Activated CD4-positive, alpha-beta T cell treated with anti-CD3 and anti-CD28 coated beads for 48 hours (primary cell): ENCODE results near the gene ATP6V1F.

ENCODE experiments used
- DNase-seq: peaks from one replicate; pipeline ENCODE4 v3.0.0-alpha.2; 2020

The ATP6V1F gene

GRCh38 chr7:128869138-128869943 lies 6.7 kb downstream of the ATP6V1F start:
- DNase-seq: peak; percentile 57

GRCh38 chr7:128869944-128870285 lies 7.3 kb downstream of the ATP6V1F start:
- peak; percentile 29 for DNase-seq

GRCh38 chr7:128871050-128871449 lies 8.4 kb downstream of the ATP6V1F start:
- no peak for DNase-seq

- DNase-seq: no peak
Observed at GRCh38 chr7:128872394-128872824, 9.8 kb downstream of the ATP6V1F start.

GRCh38 chr7:128873234-128873633 lies 10.6 kb downstream of the ATP6V1F start:
- DNase-seq: no peak

GRCh38 chr7:128874140-128875031 lies 11.7 kb downstream of the ATP6V1F start:
- no peak for DNase-seq

- no peak for DNase-seq
Observed at GRCh38 chr7:128875523-128875948, 12.9 kb downstream of the ATP6V1F start.

- no peak for DNase-seq
Observed at GRCh38 chr7:128876127-128876526, 13.5 kb downstream of the ATP6V1F start.

GRCh38 chr7:128876586-128876977 lies 13.9 kb downstream of the ATP6V1F start:
- no peak for DNase-seq

GRCh38 chr7:128876978-128877755 lies 14.5 kb downstream of the ATP6V1F start:
- DNase-seq: no peak

GRCh38 chr7:128877756-128878120 lies 15.1 kb downstream of the ATP6V1F start:
- no peak for DNase-seq

GRCh38 chr7:128878226-128879105 lies 15.8 kb downstream of the ATP6V1F start:
- no peak for DNase-seq

- DNase-seq: no peak
Observed at GRCh38 chr7:128879461-128879938, 16.8 kb downstream of the ATP6V1F start.

GRCh38 chr7:128879939-128880746 lies 17.5 kb downstream of the ATP6V1F start:
- DNase-seq: peak; percentile 38

GRCh38 chr7:128880791-128881457 lies 18.3 kb downstream of the ATP6V1F start:
- DNase-seq: no peak

GRCh38 chr7:128881458-128882125 lies 18.9 kb downstream of the ATP6V1F start:
- no peak for DNase-seq

- DNase-seq: no peak
Observed at GRCh38 chr7:128882134-128882533, 19.5 kb downstream of the ATP6V1F start.

- peak; percentile 91 for DNase-seq
Observed at GRCh38 chr7:128883622-128884448, 21.2 kb downstream of the ATP6V1F start.
